Activated CD8-positive, alpha-beta memory T cell treated with anti-CD3 and anti-CD28 coated beads, Interleukin-2, amount 10 ng/mL, durations not matched to agents 7 days and 5 days (primary cell): ENCODE data around the gene ACTL8. TPM values are rescaled to one million over a fixed set of nuclear protein-coding genes. Genes with fewer than 3 reads are reported as not detected.

Source experiments
- ATAC-seq: fragments of 150-1000 bp; cut with Tn5 transposase; one replicate; pipeline ENCODE4 v1.10.0; 2021; ENCODE audit warnings: moderate library complexity
- CTCF ChIA-PET: fragments of 350-600 bp; sonication (Branson Sonifier 250); formaldehyde crosslinking; loops from one replicate; lab custom pipeline; 2021; ENCODE audit warnings: antibody characterized with exemption; lab: Charles Lee
- DNase-seq: peaks from one replicate; pipeline ENCODE4 v3.0.0-alpha.2; 2020
- H3K27ac Mint-ChIP-seq: one replicate; pipeline ENCODE4 v1.8.0; 2021; ENCODE audit warnings: mild to moderate bottlenecking, mixed read lengths
- H3K27me3 Mint-ChIP-seq: one replicate; pipeline ENCODE4 v1.8.0; 2021; ENCODE audit warnings: mixed read lengths
- H3K36me3 Mint-ChIP-seq: one replicate; pipeline ENCODE4 v1.8.0; 2021; ENCODE audit warnings: mild to moderate bottlenecking, mixed read lengths
- H3K4me1 Mint-ChIP-seq: one replicate; pipeline ENCODE4 v1.8.0; 2021; ENCODE audit warnings: mixed read lengths
- H3K4me3 Mint-ChIP-seq: one replicate; pipeline ENCODE4 v1.8.0; 2021; ENCODE audit warnings: mild to moderate bottlenecking, moderate library complexity, mixed read lengths
- H3K9me3 Mint-ChIP-seq: one replicate; pipeline ENCODE4 v1.8.0; 2022; ENCODE audit warnings: low read depth, mixed read lengths
- total RNA-seq, 2 experiments: library from RNA; stranded (reverse); gene quantifications; one replicate each; pipeline ENCODE4 v1.2.3, GENCODE V29; 2021

The ACTL8 gene
- total RNA-seq, 2 experiments from 2014 or later, result not detected

DNA sequence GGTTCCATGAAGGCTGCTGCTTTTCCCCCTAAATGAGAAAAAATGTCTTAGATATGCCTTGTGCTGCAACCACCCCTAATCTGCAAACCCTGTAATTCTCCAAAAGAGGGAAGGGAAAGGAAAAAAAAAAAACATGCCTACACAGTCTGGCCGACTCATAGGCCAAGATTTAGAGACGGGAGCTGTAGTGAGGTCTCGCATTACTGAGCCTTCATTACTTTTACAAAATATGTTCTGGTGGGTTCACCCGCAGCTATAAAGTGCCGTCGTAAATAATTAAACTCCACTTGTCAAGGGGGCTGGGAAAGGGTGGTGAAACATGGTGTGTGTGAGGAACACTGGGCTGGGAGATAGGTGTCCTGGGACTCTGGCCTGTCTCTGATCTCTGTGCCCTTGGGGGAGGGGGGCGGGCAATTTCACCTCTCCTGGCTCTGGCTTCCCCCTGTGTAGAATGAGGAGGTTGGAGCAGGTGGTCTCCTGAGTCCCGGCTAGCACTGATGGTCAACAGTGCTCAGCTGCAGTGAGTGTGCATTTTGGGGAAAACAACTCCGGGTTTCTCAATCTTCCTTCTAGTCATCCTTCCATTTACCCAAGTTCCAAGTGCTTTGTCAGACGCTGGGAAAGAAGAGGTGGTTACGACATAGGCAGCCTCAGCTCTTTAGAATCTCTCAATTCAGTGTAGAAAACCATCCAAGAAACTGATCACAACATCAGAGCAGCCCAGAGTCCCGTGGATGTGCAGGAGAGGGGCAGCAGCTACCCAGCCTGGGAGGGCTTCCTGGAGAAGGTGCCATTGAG lies 82.3 kb downstream of the ACTL8 start:
- DNase-seq (no peak), ATAC-seq (no peak)
- Mint-ChIP-seq H3K27me3 (no peaks in the 10 kb centered on the region), H3K9me3 (no peaks in the 10 kb centered on the region), H3K4me3 (no peak overlapping the region), H3K4me1 (no peaks in the 10 kb centered on the region), H3K27ac (no peak overlapping the region), H3K36me3 (no peaks in the 10 kb centered on the region)
- CTCF ChIA-PET, result no interaction called here

DNA sequence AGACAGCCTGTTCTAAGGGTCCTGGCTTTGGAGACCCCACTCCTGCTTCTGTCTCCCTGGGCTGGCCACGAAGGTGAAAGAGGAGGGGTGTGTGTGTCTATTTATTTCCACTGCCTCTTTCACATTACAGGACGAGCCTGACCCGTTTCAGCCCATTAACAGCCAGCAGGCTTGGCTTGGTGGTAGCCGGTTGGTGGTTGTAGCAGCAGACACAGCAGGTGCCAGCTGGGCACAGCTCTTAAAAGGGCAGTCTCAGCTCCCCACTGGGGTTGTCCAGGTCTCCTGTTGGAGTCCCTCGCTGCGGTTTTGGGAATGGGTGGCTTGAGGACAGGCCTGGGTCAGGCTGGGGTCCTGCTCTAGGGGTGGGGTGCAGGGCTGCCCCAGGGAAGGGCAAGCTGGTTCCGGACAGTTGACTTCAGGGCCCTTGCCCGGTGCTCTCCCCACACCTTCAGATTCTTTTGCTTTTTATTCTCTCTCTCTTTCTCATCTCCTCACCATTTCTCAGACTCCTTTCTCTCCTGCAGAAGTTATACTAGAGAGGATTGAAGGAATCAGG lies 84.6 kb downstream of the ACTL8 start:
- DNase-seq, result no peak
- Mint-ChIP-seq H3K27ac (no peak overlapping the region), H3K36me3 (no peaks in the 10 kb centered on the region), H3K4me1 (no peaks in the 10 kb centered on the region), H3K4me3 (no peak overlapping the region), H3K9me3 (no peaks in the 10 kb centered on the region), H3K27me3 (no peaks in the 10 kb centered on the region)
- ATAC-seq, result no peak
- CTCF ChIA-PET, result no interaction called here

- DNase-seq (no peak), ATAC-seq (no peak)
- Mint-ChIP-seq H3K27ac (no peak overlapping the region), H3K27me3 (no peaks in the 10 kb centered on the region), H3K36me3 (no peaks in the 10 kb centered on the region), H3K9me3 (no peaks in the 10 kb centered on the region), H3K4me3 (no peak overlapping the region), H3K4me1 (no peaks in the 10 kb centered on the region)
- CTCF ChIA-PET, result no interaction called here
Measured at GRCh38 chr1:17841944-17842343, 86.8 kb downstream of the ACTL8 start.

- Mint-ChIP-seq H3K9me3 (no peaks in the 10 kb centered on the region), H3K36me3 (no peaks in the 10 kb centered on the region), H3K4me1 (no peaks in the 10 kb centered on the region), H3K27ac (no peak overlapping the region), H3K27me3 (no peaks in the 10 kb centered on the region), H3K4me3 (no peak overlapping the region)
- no peak for ATAC-seq
- no peak for DNase-seq
- CTCF ChIA-PET, result no interaction called here
Measured at GRCh38 chr1:17842686-17843085, 87.6 kb downstream of the ACTL8 start.

DNA sequence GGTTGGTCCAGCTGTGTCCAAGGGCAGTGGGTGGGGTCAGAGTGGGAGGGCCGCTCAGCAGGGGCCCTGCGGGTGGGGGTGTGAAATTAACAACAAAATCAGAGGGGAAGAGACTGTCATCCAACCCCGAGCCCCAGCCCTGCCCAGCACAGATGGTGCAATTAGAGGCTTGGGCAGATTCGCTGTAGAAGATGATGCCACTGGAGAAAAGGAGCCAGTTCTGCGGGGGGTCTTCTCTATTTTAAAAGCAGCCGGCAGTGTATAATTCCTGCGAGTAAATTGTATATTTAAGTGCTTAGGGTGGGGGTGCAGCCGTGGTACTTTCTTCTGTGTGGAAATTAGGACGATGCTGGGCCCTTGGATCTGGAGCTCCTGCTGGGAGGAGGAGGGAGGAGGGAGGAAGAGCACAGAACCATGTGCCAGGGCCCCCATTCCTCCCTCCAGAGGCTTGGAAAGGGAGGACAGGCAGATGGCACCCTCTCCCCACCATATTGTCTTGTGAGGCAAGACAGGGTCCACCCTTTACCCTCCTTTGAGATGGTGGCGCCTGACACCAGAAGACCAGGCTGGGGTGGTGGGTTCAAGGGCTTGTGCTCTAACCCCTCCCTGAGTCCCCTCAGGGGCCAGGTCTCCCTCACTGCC lies 89.2 kb downstream of the ACTL8 start:
- DNase-seq (no peak), ATAC-seq (no peak)
- Mint-ChIP-seq H3K27me3 (no peaks in the 10 kb centered on the region), H3K9me3 (no peaks in the 10 kb centered on the region), H3K36me3 (no peaks in the 10 kb centered on the region), H3K4me1 (no peaks in the 10 kb centered on the region), H3K4me3 (no peak overlapping the region), H3K27ac (no peak overlapping the region)
- CTCF ChIA-PET, result no interaction called here

DNA sequence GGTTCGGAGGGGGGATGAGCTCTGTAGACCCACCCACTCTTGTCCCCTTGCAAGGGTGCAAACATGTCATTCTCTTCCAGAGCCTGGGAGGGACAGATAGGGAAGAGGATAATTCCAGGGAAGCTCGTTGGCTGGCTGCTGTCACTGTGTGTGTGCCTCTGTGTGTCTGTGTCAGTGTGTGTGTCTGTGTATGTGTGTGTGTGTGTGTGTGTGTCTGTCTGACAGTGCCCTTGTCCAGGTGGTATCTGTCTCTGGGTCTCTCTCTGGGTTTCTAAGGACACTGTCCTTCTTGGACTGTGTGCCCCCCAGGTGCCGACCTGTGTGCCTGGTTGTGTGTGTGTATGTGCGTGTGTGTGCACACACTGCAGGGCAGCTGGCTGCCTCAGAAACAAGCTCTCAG lies 90.5 kb downstream of the ACTL8 start:
- Mint-ChIP-seq H3K4me3 (no peak overlapping the region), H3K4me1 (no peaks in the 10 kb centered on the region), H3K36me3 (no peaks in the 10 kb centered on the region), H3K27ac (no peak overlapping the region), H3K27me3 (no peaks in the 10 kb centered on the region), H3K9me3 (no peaks in the 10 kb centered on the region)
- DNase-seq (no peak), ATAC-seq (no peak)
- CTCF ChIA-PET, result no interaction called here

GRCh38 chr1:17846341-17846740 lies 91.2 kb downstream of the ACTL8 start:
- Mint-ChIP-seq H3K4me3 (no peak overlapping the region), H3K27me3 (no peaks in the 10 kb centered on the region), H3K9me3 (no peaks in the 10 kb centered on the region), H3K27ac (no peak overlapping the region), H3K4me1 (no peaks in the 10 kb centered on the region), H3K36me3 (no peaks in the 10 kb centered on the region)
- DNase-seq (no peak), ATAC-seq (no peak)
- CTCF ChIA-PET, result no interaction called here

- H3K4me1 Mint-ChIP-seq, result no peaks in the 10 kb centered on the region
- no peaks in the 10 kb centered on the region for H3K27me3 Mint-ChIP-seq
- H3K36me3 Mint-ChIP-seq, result no peaks in the 10 kb centered on the region
- H3K27ac Mint-ChIP-seq, result no peak overlapping the region
- DNase-seq (no peak), ATAC-seq (no peak)
- H3K4me3 Mint-ChIP-seq, result no peak overlapping the region
- CTCF ChIA-PET, result no interaction called here
- H3K9me3 Mint-ChIP-seq, result no peaks in the 10 kb centered on the region
Measured at GRCh38 chr1:17847111-17847510, 92.0 kb downstream of the ACTL8 start.

DNA sequence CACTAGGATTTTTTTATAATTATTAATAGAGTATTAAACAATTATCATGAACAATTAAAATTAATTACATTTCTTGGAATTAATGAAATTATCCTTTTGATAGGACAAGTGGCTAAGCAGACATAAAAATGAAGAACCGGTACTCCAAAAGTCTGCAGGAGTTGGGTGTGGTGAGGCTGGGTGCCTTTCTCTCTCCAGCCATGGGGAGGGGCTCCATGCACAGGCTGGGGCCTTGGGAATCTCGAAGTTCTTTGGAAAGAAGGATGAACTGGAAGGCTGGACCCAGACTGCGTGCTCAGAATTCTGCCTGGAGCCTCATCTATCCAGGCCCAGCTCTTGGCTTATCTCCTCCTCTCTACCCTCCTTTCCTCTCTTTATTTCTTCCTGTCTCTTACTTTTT lies 94.1 kb downstream of the ACTL8 start:
- no peak for ATAC-seq
- H3K27ac Mint-ChIP-seq, result no peak overlapping the region
- no peak for DNase-seq
- H3K4me3 Mint-ChIP-seq, result no peak overlapping the region
- no peaks in the 10 kb centered on the region for H3K27me3 Mint-ChIP-seq
- CTCF ChIA-PET, result interaction anchor here (0.7 kb wide), 1 partner anchor 28 kb away, joined by 3 read pairs; no protein-coding TSS in a partner anchor
- H3K9me3 Mint-ChIP-seq, result no peaks in the 10 kb centered on the region
- no peaks in the 10 kb centered on the region for H3K4me1 Mint-ChIP-seq
- no peaks in the 10 kb centered on the region for H3K36me3 Mint-ChIP-seq

GRCh38 chr1:17851056-17851455 lies 95.9 kb downstream of the ACTL8 start:
- Mint-ChIP-seq H3K4me3 (no peak overlapping the region), H3K36me3 (no peaks in the 10 kb centered on the region), H3K4me1 (no peaks in the 10 kb centered on the region), H3K27ac (no peak overlapping the region), H3K9me3 (no peaks in the 10 kb centered on the region), H3K27me3 (no peaks in the 10 kb centered on the region)
- ATAC-seq (no peak), DNase-seq (no peak)
- CTCF ChIA-PET, result no interaction called here

- H3K9me3 Mint-ChIP-seq, result no peaks in the 10 kb centered on the region
- DNase-seq, result no peak
- no peak for ATAC-seq
- no peaks in the 10 kb centered on the region for H3K36me3 Mint-ChIP-seq
- H3K27ac Mint-ChIP-seq, result no peak overlapping the region
- H3K4me1 Mint-ChIP-seq, result no peaks in the 10 kb centered on the region
- H3K4me3 Mint-ChIP-seq, result no peak overlapping the region
- no peaks in the 10 kb centered on the region for H3K27me3 Mint-ChIP-seq
- CTCF ChIA-PET, result no interaction called here
Measured at GRCh38 chr1:17852383-17852782, 97.2 kb downstream of the ACTL8 start.

DNA sequence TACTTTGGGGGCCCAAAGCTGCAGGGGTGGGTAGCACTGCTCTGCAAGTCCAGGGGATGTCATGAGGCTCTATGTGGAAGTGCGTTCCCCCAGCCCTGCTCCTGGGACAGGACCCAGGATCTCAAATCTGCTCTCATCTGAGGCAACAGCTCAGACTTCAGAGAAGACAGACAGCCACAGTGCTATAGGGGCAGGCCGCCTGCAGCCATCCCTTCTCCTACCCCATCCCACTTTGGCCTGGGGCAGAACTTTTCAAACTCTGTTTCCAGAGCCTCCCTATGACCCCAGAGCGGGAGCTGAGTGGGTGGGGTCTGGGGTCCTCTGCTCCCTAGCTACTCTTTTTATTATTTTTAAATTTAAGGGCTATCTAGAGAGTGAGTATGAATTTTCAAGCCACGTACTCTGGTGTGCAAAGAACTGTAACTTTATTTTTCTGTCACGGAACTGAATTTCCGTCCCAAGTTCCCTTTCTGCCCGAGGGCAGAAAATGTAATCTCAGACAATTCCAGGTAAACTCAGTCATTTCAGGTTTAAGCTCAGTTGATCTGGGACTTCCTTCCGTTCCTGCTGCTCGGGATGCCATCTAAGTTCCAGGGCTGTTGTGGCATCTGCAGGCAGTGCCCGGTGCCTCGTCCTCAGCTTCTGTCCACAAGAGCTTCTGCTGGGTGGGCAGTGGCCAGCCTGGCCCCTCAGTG lies 98.3 kb downstream of the ACTL8 start:
- ATAC-seq (no peak), DNase-seq (no peak)
- Mint-ChIP-seq H3K27ac (no peak overlapping the region), H3K27me3 (no peaks in the 10 kb centered on the region), H3K36me3 (no peaks in the 10 kb centered on the region), H3K4me1 (no peaks in the 10 kb centered on the region), H3K4me3 (no peak overlapping the region), H3K9me3 (no peaks in the 10 kb centered on the region)
- CTCF ChIA-PET, result no interaction called here

- H3K36me3 Mint-ChIP-seq, result no peaks in the 10 kb centered on the region
- no peak overlapping the region for H3K27ac Mint-ChIP-seq
- no peak overlapping the region for H3K4me3 Mint-ChIP-seq
- H3K9me3 Mint-ChIP-seq, result no peaks in the 10 kb centered on the region
- CTCF ChIA-PET, result no interaction called here
- H3K4me1 Mint-ChIP-seq, result no peaks in the 10 kb centered on the region
- no peak for ATAC-seq
- DNase-seq, result no peak
- no peaks in the 10 kb centered on the region for H3K27me3 Mint-ChIP-seq
Measured at GRCh38 chr1:17856496-17857108, 101.5 kb downstream of the ACTL8 start.
